GM12878 (cell line): Measurements from ENCODE around the gene MARCHF2.

Experiments used
- NBN ChIP-seq: fragments of 450-650 bp; IDR thresholded peaks from 2 replicates; pipeline ENCODE4 v1.6.1; 2016
- NR2F1 ChIP-seq: fragments of 450-650 bp; conservative IDR thresholded peaks from 2 replicates; pipeline ENCODE4 v1.6.1; 2017; ENCODE audit warnings: mild to moderate bottlenecking
- POLR2AphosphoS5 ChIP-seq: IDR thresholded peaks from 2 replicates; pipeline ENCODE4 v1.6.1; 2011; ENCODE audit warnings: mild to moderate bottlenecking, low read length, inconsistent platforms
- RFX5 ChIP-seq: IDR thresholded peaks from 2 replicates; pipeline ENCODE4 v1.6.1; 2011; ENCODE audit warnings: low read depth, low read length, improper control_type of control experiment
- SRF ChIP-seq, 2 experiments: IDR thresholded peaks; 2 replicates each; pipeline ENCODE4 v1.6.1; 2011; ENCODE audit warnings: low read depth in 2 of 2, low read length in 2 of 2, mild to moderate bottlenecking in 1 of 2, moderate library complexity in 1 of 2
- TF ChIP-seq, protein P1 (sequence below): fragments of 450-650 bp; IDR thresholded peaks from 2 replicates; pipeline ENCODE4 v1.6.1; 2016; ENCODE audit warnings: mild to moderate bottlenecking
- TF ChIP-seq, protein P2 (sequence below), 3 experiments: IDR thresholded peaks in 2 of 3; conservative IDR thresholded peaks in 1 of 3; 2 replicates each; pipeline ENCODE4 v1.5.1; 2011; ENCODE audit warnings: low read depth in 3 of 3, low read length in 3 of 3, mild to moderate bottlenecking in 3 of 3, control low read depth in 2 of 3, moderate library complexity in 2 of 3, inconsistent platforms in 1 of 3, mixed read lengths in 1 of 3; ENCODE audit not compliant: control insufficient read depth in 2 of 3, insufficient read depth in 1 of 3; ENCODE audit errors: extremely low read depth in 1 of 3

DNA sequence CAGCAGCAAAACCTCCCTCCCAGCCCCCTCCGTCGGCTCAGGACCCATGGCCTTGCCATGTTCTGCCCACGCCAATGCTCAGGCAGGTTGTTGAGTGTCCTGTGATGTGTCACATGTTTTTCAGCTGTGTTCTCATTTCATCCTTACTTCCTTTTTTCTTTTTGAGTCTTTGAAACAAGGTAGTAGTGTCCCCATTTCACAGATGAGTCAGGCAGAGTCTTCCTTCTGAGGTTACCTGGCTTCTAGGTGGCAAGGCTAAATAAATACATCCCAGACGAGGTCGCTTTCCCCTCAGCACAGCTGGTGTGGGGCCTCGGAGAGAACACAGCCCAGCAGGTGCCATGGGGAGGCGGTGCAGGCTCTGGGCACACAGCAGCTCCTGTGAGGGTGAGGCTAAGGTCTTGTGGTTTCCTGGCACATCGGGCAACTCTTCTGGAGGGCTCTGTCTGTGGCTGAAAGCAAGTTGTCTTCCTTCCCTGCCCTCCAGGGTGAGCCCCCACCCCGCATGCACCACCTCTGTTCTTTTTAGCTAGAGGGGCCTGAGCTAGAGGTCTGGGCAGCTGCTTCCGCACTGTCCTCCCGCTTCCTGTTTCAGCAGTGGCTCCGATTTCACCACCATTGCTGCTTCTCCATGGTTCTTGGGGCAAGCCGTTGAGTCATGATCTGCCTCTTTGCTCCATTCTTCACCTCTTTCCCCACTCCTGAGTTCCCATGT lies 74.2 kb downstream of the MARCHF2 start:
- 0 out of 2 replicates have a peak, but pooled peaks have one; percentile 14 for TF ChIP-seq POLR2AphosphoS5
- TF ChIP-seq RFX5, result no peak
- no peak for TF ChIP-seq SRF (IDR thresholded peaks at IDR 0.05; ENCODE audit: low read depth in 2 of 2, low read length in 2 of 2)
- no peak for TF ChIP-seq NBN
- TF ChIP-seq NR2F1, result no peak
- TF ChIP-seq, protein P1, sequence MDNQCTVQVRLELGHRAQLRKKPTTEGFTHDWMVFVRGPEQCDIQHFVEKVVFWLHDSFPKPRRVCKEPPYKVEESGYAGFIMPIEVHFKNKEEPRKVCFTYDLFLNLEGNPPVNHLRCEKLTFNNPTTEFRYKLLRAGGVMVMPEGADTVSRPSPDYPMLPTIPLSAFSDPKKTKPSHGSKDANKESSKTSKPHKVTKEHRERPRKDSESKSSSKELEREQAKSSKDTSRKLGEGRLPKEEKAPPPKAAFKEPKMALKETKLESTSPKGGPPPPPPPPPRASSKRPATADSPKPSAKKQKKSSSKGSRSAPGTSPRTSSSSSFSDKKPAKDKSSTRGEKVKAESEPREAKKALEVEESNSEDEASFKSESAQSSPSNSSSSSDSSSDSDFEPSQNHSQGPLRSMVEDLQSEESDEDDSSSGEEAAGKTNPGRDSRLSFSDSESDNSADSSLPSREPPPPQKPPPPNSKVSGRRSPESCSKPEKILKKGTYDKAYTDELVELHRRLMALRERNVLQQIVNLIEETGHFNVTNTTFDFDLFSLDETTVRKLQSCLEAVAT, result no peak
- TF ChIP-seq, protein P2, sequence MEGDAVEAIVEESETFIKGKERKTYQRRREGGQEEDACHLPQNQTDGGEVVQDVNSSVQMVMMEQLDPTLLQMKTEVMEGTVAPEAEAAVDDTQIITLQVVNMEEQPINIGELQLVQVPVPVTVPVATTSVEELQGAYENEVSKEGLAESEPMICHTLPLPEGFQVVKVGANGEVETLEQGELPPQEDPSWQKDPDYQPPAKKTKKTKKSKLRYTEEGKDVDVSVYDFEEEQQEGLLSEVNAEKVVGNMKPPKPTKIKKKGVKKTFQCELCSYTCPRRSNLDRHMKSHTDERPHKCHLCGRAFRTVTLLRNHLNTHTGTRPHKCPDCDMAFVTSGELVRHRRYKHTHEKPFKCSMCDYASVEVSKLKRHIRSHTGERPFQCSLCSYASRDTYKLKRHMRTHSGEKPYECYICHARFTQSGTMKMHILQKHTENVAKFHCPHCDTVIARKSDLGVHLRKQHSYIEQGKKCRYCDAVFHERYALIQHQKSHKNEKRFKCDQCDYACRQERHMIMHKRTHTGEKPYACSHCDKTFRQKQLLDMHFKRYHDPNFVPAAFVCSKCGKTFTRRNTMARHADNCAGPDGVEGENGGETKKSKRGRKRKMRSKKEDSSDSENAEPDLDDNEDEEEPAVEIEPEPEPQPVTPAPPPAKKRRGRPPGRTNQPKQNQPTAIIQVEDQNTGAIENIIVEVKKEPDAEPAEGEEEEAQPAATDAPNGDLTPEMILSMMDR (IDR thresholded peaks at IDR 0.05 in 2 of 3, conservative IDR thresholded peaks at IDR 0.05 in 1 of 3; ENCODE audit: control insufficient read depth in 2 of 3, extremely low read depth in 1 of 3, insufficient read depth in 1 of 3, low read depth in 3 of 3, low read length in 3 of 3), result no peak
